Measurements from ENCODE around the gene KRTAP21-2.

GRCh38 chr21:30760776-30761175 lies 13.7 kb upstream of the KRTAP21-2 start:
- TF ChIP-seq CTCF (IDR thresholded peaks at IDR 0.05) (no peak), EP300 (IDR thresholded peaks at IDR 0.05) (no peak), POLR2AphosphoS5 (IDR thresholded peaks at IDR 0.05) (no peak)

Data from stomach (tissue), 4 donors.